ENCODE data around the gene FLRT2.

The FLRT2 gene

GRCh38 chr14:85538636-85539035 lies 8.7 kb downstream of the FLRT2 start:
- no peak overlapping the region for H3K4me3 ChIP-seq (ENCODE audit: low read length)
- TF ChIP-seq CTCF (IDR thresholded peaks at IDR 0.05; ENCODE audit: insufficient read depth, low read depth, low read length, missing control alignments): no peak
- no peak for DNase-seq (ENCODE audit: low read depth)

GRCh38 chr14:85539510-85539909 lies 9.6 kb downstream of the FLRT2 start:
- TF ChIP-seq CTCF (IDR thresholded peaks at IDR 0.05; ENCODE audit: insufficient read depth, low read depth, low read length, missing control alignments): no peak
- H3K4me3 ChIP-seq (ENCODE audit: low read length): no peak overlapping the region
- no peak for DNase-seq (ENCODE audit: low read depth)

- DNase-seq (ENCODE audit: low read depth): no peak
- no peak for TF ChIP-seq CTCF (IDR thresholded peaks at IDR 0.05; ENCODE audit: insufficient read depth, low read depth, low read length, missing control alignments)
- no peak overlapping the region for H3K4me3 ChIP-seq (ENCODE audit: low read length)
Measured at GRCh38 chr14:85542623-85543022, 12.7 kb downstream of the FLRT2 start.

- DNase-seq (ENCODE audit: low read depth): no peak
- no peak for TF ChIP-seq CTCF (IDR thresholded peaks at IDR 0.05; ENCODE audit: insufficient read depth, low read depth, low read length, missing control alignments)
- no peak overlapping the region for H3K4me3 ChIP-seq (ENCODE audit: low read length)
Measured at GRCh38 chr14:85545738-85546137, 15.8 kb downstream of the FLRT2 start.

- TF ChIP-seq CTCF (IDR thresholded peaks at IDR 0.05; ENCODE audit: insufficient read depth, low read depth, low read length, missing control alignments): no peak
- H3K4me3 ChIP-seq (ENCODE audit: low read length): no peak overlapping the region
- no peak for DNase-seq (ENCODE audit: low read depth)
Measured at GRCh38 chr14:85546390-85546789, 16.4 kb downstream of the FLRT2 start.

GRCh38 chr14:85549697-85550096 lies 19.8 kb downstream of the FLRT2 start:
- no peak for DNase-seq (ENCODE audit: low read depth)
- no peak overlapping the region for H3K4me3 ChIP-seq (ENCODE audit: low read length)
- no peak for TF ChIP-seq CTCF (IDR thresholded peaks at IDR 0.05; ENCODE audit: insufficient read depth, low read depth, low read length, missing control alignments)

GRCh38 chr14:85554106-85554505 lies 24.2 kb downstream of the FLRT2 start:
- H3K4me3 ChIP-seq (ENCODE audit: low read length): no peak overlapping the region
- TF ChIP-seq CTCF (IDR thresholded peaks at IDR 0.05; ENCODE audit: insufficient read depth, low read depth, low read length, missing control alignments): no peak
- DNase-seq (ENCODE audit: low read depth): no peak

Measured in epithelial cell of esophagus (primary cell).